GM18867 (cell line): ENCODE results near the gene ROPN1B.

Source experiments
- ATAC-seq: cut with Tn5 transposase; IDR thresholded peaks from one replicate; pipeline ENCODE4 v1.9.1; 2021; ENCODE audit warnings: mild to moderate bottlenecking, moderate library complexity; ENCODE audit not compliant: unreplicated experiment

The ROPN1B gene

DNA sequence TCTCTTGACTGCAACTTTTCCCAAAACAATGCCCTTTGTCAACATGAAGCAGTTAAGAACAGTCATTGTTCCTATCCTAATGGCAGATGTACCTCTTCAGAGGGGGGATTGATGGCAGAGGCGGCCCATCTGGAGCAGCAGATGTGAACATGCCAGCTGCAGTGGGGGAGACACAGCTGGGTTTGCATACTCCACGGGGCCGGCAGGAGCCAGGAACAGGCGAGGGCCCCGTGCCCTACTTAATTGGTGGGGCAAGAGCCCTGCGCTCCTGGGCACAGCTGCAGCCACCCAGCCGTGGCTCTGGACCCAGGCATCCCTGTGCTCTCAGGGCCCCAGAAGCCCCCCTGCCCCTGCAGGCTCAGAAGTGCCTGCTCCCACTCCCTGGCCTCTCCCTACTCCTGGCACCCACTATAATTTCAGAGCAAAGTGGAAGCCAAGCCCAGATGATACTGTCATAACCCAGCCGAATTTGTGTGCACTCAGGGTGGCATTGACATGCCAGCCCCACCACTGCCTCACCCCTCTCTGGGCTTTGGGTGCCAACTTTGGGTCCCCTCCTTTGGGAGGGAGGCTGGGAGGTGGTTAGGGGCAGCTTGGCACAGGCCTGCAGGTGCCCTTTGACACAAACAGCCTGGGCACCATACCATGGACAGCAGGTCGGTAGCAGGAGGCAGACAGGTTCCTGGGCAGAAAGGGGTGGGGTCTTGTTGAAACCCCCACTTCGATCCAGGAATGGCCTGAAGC is 34.6 kb downstream of the ROPN1B start:
- ATAC-seq: no peak

GRCh38 chr3:126004217-126004616 is 35.2 kb downstream of the ROPN1B start:
- no peak for ATAC-seq

- no peak for ATAC-seq
Observed at GRCh38 chr3:126004692-126005091, 35.7 kb downstream of the ROPN1B start.

DNA sequence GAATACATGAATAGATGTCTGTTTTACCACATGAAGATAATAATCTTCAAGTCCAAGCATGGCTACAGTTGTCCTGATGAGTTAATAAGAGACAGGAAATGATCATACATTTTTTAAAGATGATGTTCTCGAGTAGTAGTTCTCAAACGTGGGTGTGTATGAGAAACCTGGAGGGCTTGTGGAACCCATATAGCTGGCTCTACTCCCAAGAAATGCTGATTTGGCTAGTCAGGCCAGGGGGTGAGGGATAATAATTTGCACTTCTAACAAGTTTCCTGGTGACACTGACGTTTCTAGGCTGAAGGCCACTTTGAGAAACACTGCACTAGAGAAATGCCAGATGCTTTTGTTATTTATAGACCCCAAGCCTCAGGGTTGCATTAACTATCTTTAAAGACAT is 37.0 kb downstream of the ROPN1B start:
- ATAC-seq: no peak

DNA sequence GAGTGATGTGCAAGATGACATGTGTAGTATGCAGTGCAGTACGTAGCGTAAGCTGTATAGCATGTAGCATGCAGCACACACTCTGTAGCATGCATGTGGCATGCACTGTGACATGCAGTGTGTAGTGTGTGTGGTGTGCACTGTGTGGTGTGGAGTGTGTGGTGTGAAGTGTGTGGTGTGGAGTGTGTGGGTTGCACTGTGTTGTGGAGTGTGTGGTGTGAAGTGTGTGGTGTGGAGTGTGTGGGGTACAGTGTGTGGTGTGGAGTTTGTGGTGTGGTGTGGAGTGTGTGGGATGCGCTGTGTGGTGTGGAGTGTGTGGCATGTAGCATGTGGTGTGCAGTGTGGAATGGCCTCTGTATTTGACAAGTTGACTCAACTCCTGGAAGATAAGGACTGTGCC is 39.2 kb downstream of the ROPN1B start:
- ATAC-seq: no peak

DNA sequence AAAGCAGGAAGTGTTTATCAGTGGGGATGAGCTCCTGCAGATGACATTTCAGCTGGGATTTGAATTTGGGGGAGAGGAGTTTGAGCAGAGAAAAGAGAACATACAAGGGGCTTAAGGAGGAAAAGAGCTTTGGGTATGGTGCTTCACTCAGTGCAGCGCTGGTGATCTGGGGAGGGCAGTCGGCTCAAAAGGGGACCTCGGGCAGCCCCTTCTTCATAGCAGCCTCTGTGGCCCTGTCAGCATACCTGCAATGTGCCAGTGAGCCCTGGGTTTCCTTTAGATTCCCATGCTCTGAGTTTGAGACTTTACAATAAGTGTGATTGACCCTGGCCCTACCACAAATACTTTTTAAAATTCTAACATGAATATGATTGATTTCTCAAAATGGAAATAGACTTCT is 40.2 kb downstream of the ROPN1B start:
- no peak for ATAC-seq

GRCh38 chr3:126013751-126014156 is 44.8 kb downstream of the ROPN1B start:
- no peak for ATAC-seq

- ATAC-seq: no peak
Observed at GRCh38 chr3:126014252-126014651, 45.3 kb downstream of the ROPN1B start.

GRCh38 chr3:126015075-126015474 is 46.1 kb downstream of the ROPN1B start:
- ATAC-seq: no peak

- no peak for ATAC-seq
Observed at GRCh38 chr3:126016616-126017015, 47.6 kb downstream of the ROPN1B start.

DNA sequence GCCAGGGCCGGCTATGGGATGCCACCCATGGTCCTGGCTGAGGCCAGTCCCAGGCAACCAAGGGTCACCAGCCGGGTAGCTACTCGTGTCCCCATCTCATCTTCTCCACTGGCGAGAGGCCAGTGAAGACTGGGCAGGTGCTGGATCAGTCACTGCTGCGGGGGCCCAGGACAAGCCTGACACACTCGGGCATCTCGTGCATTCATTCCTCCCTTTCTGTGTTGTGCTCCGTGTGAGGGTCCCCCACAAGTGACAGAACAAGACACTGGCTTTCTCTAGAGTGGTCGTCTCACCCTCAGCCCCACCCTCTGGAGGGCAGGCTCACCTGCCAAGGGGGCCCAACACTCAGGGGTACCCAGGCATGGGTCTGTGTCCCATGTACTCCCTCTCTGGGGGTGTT is 48.4 kb downstream of the ROPN1B start:
- ATAC-seq: no peak

GRCh38 chr3:126018545-126018944 is 49.6 kb downstream of the ROPN1B start:
- ATAC-seq: no peak

GRCh38 chr3:126018995-126019394 is 50.0 kb downstream of the ROPN1B start:
- no peak for ATAC-seq

DNA sequence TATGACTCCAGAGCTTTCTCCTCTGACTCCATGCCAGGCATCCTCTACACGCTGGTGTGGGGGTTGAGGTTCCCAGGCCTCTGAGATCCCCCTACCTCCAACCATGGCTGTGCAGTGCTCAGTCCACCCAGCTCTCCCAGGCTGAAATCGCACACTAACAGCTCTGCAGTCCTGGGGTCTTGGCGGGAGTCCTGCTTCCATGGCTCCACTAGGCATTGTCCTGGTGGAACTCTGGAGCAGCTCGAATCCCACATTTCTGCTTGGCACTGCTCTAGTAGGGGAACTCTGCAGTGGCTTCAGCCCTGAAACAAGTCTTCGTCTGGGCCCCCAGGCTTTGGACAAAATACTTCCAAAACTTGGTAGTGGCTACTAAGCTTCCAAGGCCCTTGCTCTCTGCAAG is 50.7 kb downstream of the ROPN1B start:
- no peak for ATAC-seq

GRCh38 chr3:126021224-126021623 is 52.2 kb downstream of the ROPN1B start:
- ATAC-seq: no peak

DNA sequence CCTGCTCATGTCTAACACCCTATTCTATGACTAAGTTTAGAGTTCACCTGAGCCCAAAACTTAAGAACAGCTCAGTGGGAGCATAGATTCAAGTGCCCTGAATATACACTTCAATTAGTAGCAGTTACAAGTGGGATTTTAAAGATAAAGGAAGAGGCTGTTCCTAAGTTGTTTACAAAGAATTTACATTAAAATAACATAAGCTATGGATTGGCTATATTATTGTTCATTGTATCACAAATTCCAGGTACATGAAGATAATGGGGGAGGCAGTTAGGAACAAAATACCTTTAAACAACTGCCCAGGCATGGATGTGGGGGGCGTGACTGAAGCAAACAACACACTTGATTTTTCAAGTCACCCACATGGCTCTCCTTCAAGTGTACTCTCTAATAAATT is 52.7 kb downstream of the ROPN1B start:
- ATAC-seq: no peak

- ATAC-seq: no peak
Observed at GRCh38 chr3:126022741-126023359, 53.9 kb downstream of the ROPN1B start.

GRCh38 chr3:126023390-126023789 is 54.4 kb downstream of the ROPN1B start:
- ATAC-seq: no peak

- ATAC-seq: no peak
Observed at GRCh38 chr3:126024049-126024854, 55.3 kb downstream of the ROPN1B start.

- no peak for ATAC-seq
Observed at GRCh38 chr3:126025116-126025729, 56.2 kb downstream of the ROPN1B start.

DNA sequence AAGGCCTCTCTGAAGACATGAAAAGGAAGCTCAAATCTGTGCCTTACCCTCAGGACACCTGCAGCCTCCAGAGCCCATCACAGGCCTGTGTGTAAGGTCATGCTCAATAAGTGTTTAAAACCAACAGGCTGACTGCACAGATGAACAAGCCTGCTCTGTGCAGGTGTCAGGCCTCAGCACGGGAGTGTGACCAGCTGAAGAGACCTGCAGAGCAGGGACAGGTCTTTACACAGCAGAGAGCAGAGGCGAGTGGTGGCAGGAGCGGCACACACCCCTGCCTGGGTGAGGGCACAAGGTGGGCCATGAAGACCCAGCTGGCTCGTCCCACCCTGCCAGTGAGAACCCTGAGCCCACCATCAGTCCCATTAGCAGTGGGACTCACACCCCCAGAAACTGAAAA is 56.9 kb downstream of the ROPN1B start:
- ATAC-seq: no peak
